ENCODE results near the gene PDE10A.

Gene PDE10A

GRCh38 chr6:165325609-165326008 is 337.4 kb downstream of the PDE10A start:
- no peak for TF ChIP-seq CTCF (IDR thresholded peaks at IDR 0.05; ENCODE audit: low read depth, low read length, missing control alignments)
- DNase-seq (ENCODE audit: low read depth): no peak
- H3K4me3 ChIP-seq (ENCODE audit: low read depth, low read length): no peak overlapping the region

- H3K4me3 ChIP-seq (ENCODE audit: low read depth, low read length): no peak overlapping the region
- no peak for TF ChIP-seq CTCF (IDR thresholded peaks at IDR 0.05; ENCODE audit: low read depth, low read length, missing control alignments)
- DNase-seq (ENCODE audit: low read depth): no peak
These were observed 341.4 kb downstream of the PDE10A start for GRCh38 chr6:165321555-165322145.

- DNase-seq (ENCODE audit: low read depth): no peak
- H3K4me3 ChIP-seq (ENCODE audit: low read depth, low read length): no peak overlapping the region
- no peak for TF ChIP-seq CTCF (IDR thresholded peaks at IDR 0.05; ENCODE audit: low read depth, low read length, missing control alignments)
These were observed 341.9 kb downstream of the PDE10A start for GRCh38 chr6:165321150-165321549.

- no peak for TF ChIP-seq CTCF (IDR thresholded peaks at IDR 0.05; ENCODE audit: low read depth, low read length, missing control alignments)
- H3K4me3 ChIP-seq (ENCODE audit: low read depth, low read length): no peak overlapping the region
- no peak for DNase-seq (ENCODE audit: low read depth)
These were observed 345.3 kb downstream of the PDE10A start for GRCh38 chr6:165317723-165318122.

GRCh38 chr6:165308926-165309731 is 353.9 kb downstream of the PDE10A start, which contains the start of gene C6orf118:
Gene C6orf118, minus strand, starts transcription at chr6:165309605. Its CDS starts 19 bp downstream, at chr6:165309586.
- no peak within 1 kb of the TSS for H3K4me3 ChIP-seq (ENCODE audit: low read depth, low read length)
- no peak for DNase-seq (ENCODE audit: low read depth)
- TF ChIP-seq CTCF (IDR thresholded peaks at IDR 0.05; ENCODE audit: low read depth, low read length, missing control alignments): no peak

- no peak overlapping the region for H3K4me3 ChIP-seq (ENCODE audit: low read depth, low read length)
- no peak for TF ChIP-seq CTCF (IDR thresholded peaks at IDR 0.05; ENCODE audit: low read depth, low read length, missing control alignments)
These were observed 356.1 kb downstream of the PDE10A start for GRCh38 chr6:165306955-165307354.

More at GRCh38 chr6:165306955-165307354, 356.1 kb downstream of the PDE10A start:
- no peak for DNase-seq (ENCODE audit: low read depth)
